Tibial nerve (tissue), 4 donors: ENCODE data around the gene SYNE3.

Source experiments
- CTCF ChIP-seq, 5 experiments: fragments of 200-600 bp in 3 of 5; fragments of 450-650 bp in 2 of 5; sonication (generic) in 3 of 5; IDR thresholded peaks; one replicate each; pipeline ENCODE4 v1.5.1; 2016 to 2019; ENCODE audit warnings: antibody characterized with exemption in 5 of 5, mild to moderate bottlenecking in 3 of 5, moderate library complexity in 2 of 5
- EP300 ChIP-seq, 2 donors: sonication (generic); formaldehyde crosslinking; IDR thresholded peaks; one replicate each; pipeline ENCODE4 v1.6.1; 2017; ENCODE audit warnings: antibody characterized with exemption in 2 of 2, mild to moderate bottlenecking in 1 of 2
- POLR2A ChIP-seq, 2 donors: fragments of 450-650 bp; IDR thresholded peaks; one replicate each; pipeline ENCODE4 v1.6.1; 2017; ENCODE audit warnings: antibody characterized with exemption in 2 of 2, mild to moderate bottlenecking in 2 of 2, moderate library complexity in 2 of 2

DNA sequence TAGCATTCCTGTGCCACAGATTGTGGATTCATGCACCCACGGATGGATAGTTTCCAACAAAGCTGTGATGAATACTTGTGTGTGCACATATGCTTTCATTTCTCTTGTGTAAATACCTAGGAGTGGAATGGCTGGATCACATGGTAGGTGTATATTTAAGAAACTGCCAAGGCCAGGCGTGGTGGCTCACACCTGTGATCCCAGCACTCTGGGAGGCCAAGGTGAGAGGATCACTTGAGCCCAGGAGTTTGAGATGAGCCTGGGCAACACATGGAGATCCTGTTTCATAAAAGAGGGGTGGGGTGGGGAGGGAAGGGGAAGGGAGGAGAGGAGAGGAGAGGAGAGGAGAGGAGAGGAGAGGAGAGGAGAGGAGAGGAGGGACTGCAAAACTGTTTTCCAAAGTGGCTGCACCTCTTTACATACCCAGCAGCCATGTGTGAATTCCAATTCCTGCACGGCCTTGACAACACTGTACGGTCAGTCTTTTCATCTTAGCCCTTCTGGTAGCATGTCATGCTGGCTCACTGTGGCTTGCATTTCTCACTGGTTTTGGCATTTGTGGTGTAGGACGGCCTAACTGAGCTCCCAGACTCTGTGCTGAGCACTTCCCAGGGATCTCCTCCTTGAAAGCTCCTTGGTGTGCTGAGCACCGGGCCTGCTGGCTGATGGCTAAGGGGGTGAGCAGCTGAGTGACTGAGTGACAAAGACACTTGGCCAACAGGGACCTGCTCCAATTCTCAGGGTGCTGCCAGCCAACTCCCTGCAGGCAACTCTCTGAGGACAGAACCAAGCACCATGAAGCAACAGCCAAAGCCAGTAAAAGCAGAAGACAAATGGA lies 27.9 kb downstream of the SYNE3 start:
- TF ChIP-seq CTCF (IDR thresholded peaks at IDR 0.05) (no peak), POLR2A (IDR thresholded peaks at IDR 0.05) (no peak), EP300 (IDR thresholded peaks at IDR 0.05) (no peak)
